Glomerular visceral epithelial cell (primary cell): ENCODE data around the gene ZNF607.
A peak's percentile ranks its signal among the peaks of the same experiment; 100 is the strongest.
"Not testable (repeated sequence)": the region's sequence is repeated elsewhere in the genome, so short reads cannot be mapped to it uniquely, and the experiment has no call there.

Source experiments
- DNase-seq: peaks from one replicate; pipeline ENCODE4 v3.0.0-alpha.2; 2016; ENCODE audit errors: extremely low spot score

The ZNF607 gene

GRCh38 chr19:37719111-37719926 is at the start of gene ZNF607:
Gene ZNF607 (minus strand): TSS chr19:37719761. CDS start chr19:37711618, 8,143 bp downstream.
- DNase-seq: peak; percentile 64

- no peak for DNase-seq
These were observed 43.9 kb upstream of the ZNF607 start for GRCh38 chr19:37763488-37763887.

DNA sequence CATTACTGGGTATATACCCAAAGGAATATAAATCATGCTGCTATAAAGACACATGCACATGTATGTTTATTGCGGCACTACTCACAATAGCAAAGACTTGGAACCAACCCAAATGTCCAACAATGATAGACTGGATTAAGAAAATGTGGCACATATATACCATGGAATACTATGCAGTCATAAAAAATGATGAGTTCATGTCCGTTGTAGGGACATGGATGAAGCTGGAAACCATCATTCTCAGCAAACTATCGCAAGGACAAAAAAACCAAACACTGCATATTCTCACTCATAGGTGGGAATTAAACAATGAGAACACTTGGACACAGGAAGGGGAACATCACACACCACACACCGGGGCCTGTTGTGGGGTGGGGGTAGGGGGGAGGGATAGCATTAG is 38.1 kb upstream of the ZNF607 start:
- not testable (repeated sequence) for DNase-seq

GRCh38 chr19:37738371-37738770 is 18.8 kb upstream of the ZNF607 start:
- no peak for DNase-seq

GRCh38 chr19:37725181-37725580 is 5.6 kb upstream of the ZNF607 start:
- DNase-seq: no peak

DNA sequence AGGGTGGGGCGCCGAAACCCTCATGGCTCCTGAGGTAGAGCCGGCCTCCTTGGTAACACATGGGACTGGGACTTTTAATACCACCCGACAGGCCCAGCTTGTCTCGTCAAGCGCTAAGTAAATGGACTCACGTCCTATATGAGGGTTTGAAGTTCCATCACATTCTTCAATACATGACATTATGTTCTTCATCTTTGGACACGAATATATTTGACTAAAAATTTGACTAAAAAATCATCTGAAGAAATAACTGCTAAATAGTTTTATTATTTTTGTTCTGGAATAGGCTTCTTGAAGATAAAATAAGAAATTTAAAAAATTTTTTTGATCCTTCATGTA is 335 bp upstream of the ZNF607 start:
- DNase-seq: no peak

DNA sequence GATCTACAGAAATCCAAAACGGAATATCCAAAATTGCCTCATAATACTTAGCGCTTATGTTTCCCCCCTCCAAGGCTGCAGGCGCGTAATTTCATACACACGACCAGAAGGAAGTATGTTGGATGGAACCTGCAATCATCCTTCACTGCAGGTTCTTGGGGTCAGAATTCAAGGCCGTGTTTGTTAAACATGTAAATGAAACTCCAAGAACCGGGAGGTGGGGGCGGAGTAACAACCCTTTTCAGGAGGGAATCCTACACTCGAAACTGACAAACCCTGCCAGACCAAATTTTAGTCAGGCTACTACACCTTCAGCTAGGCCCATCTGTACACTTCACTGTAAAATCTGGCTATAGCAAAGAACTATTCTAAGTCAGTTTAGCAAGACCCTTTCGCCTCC is 1.3 kb downstream of the ZNF607 start:
- DNase-seq: no peak

DNA sequence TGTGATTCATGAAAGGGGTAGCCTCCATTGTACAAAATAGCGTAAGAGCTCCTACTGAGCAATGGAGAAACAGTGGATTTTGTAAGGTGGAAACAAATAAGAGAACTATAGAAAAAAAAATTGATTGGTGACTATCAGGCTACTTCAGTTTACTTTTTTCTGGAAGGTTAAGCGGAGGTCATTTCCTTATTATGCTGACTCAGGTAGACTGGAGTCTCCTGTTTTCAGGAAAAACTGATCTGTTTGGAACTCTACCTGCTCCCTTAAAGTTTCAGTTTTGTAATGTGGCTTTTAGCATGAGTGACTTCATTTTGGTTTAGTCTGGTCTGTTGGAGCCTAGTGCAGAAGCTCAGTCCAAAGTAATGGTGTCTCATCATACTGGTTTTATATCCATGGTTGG is 3.4 kb downstream of the ZNF607 start:
- DNase-seq: no peak

DNA sequence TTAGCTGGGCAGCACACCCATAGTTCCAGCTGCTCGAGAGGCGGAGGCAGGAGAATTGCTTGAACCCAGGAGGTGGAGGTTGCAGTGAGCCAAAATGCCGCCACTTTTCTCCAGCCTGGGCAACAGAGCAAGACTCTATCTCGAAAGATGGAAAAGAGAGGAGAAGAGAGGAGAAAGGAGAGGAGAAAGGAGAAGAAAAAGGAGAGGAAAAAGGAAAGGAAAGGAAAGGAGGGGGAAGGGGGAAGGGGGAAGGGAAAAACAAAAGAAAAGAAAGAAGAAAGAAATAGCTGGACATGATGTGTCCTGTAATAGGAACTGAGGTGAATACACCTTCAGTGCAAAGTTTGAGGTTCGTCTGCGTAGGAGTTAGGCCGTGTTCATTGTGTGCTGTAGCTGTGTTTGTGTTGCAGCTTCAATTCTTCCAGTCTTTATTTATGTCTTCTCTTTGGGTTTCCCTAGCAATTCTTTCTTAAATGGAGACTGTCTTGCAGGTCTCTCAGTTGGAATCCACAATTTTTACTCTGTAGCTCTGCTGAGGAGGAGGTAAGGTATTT is 13.4 kb downstream of the ZNF607 start:
- DNase-seq: no peak

GRCh38 chr19:37699057-37699456 is 20.5 kb downstream of the ZNF607 start:
- DNase-seq: peak; percentile 2

GRCh38 chr19:37698216-37698615 is 21.3 kb downstream of the ZNF607 start:
- DNase-seq: no peak

GRCh38 chr19:37695144-37695899 is 24.2 kb downstream of the ZNF607 start:
- no peak for DNase-seq

- DNase-seq: no peak
These were observed 26.5 kb downstream of the ZNF607 start for GRCh38 chr19:37692956-37693620.

DNA sequence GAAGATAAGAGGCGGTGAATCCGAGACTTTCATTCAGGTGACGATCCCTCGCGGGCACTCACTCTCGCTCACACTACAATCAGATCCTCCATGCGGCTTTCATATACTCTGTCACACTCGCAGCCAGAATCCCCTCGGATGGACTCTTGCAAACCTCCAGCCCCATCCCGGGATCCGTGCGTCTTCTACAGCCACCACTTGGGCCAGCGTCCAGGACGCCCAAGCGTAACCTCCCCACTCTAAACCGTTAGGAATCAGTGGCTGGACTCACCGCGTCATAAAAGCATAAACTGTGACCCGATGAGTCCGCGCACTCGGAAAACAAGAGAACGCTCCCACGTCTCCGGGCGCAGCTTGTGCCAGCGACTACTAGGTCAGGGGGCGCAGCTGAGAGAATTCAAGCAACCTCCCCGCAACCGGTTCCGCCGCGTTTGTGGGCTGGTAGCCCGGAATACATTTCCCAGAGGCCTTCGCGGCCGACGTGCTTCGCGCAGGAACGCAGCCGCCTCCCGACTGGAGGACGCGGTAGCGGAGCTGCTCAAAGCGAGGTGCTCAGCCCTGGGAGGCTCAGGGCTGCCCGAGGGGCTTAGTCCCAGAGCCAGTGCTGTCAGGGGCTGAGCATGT is 27.6 kb downstream of the ZNF607 start:
- DNase-seq: no peak

GRCh38 chr19:37683520-37683919 is 36.0 kb downstream of the ZNF607 start:
- DNase-seq: no peak

DNA sequence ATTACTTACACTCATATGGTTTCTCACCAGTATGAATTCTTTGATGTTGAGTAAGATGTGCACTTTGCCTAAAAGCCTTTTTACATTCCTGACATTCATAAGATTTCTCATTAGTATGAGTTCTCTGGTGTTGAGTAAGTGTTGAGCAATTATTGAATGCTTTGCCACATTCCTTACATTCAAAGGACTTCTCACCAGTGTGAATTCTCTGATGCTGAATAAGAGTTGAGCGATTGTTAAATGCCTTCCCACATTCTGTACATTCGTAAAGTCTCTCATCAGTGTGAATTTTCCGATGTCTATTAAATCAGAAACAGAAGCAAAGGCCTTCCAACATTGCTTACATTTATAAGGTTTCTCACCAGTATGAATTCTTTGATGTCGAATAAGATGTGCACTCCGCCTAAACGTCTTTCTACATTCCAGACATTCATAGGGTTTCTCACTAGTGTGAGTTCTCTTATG is 50.1 kb downstream of the ZNF607 start:
- DNase-seq: no peak

GRCh38 chr19:37657157-37657556 is 62.4 kb downstream of the ZNF607 start:
- not testable (repeated sequence) for DNase-seq

DNA sequence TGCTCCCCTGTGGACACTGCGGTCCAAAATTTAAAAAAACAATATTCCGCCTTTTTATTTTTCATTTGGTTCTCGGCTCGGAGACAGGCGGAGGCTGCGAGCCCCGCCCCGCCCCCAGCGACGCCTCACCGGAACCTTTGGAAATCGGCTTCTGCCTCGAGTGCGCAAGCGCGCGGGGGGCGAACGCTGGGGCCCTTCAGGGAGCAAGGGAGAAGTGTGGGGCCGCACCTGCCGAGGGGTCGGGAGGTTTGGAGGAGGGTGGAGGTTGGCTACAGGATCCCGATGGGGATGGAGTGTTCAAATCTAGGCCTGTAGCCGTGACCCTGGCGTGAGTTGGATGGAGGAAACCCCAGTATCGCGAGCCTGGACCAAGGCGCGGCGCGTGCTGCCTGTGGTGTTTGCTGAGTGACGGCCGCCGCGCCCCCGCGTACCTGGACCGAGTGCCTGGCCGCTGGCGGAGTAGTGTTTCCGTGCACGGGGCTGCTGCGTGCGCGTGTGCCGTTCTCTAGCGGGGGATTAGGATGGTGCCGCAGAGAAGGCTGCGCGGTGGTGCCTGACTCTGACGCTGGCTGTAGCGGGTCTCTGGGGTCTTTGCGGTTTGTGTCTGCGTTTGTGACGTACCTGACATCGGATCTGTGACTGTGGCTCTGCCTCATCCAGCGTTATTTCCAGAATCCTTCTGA is 63.7 kb downstream of the ZNF607 start:
- peak; percentile 67 for DNase-seq

GRCh38 chr19:37655301-37655688 is 64.3 kb downstream of the ZNF607 start, which contains the start of gene ZFP30:
Gene ZFP30 (minus strand): TSS chr19:37655465. CDS start chr19:37647822, 7,643 bp downstream.
- peak; percentile 82 for DNase-seq

GRCh38 chr19:37654629-37655300 is 64.8 kb downstream of the ZNF607 start:
- peak; percentile 41 for DNase-seq
